AG10803 (cell line): Measurements from ENCODE around the gene KLB.
"Not testable (repeated sequence)": the region's sequence is repeated elsewhere in the genome, so short reads cannot be mapped to it uniquely, and the experiment has no call there.

Source experiments
- DNase-seq: peaks from one replicate; pipeline ENCODE4 v3.0.0; 2010; ENCODE audit warnings: low read depth
- H3K4me3 ChIP-seq: 2 replicates; pipeline ENCODE4 v1.5.1; 2011; ENCODE audit warnings: mild to moderate bottlenecking, low read length, control low read depth
- TF ChIP-seq, protein P1 (sequence below): conservative IDR thresholded peaks from 2 replicates; pipeline ENCODE4 v1.5.1; 2011; ENCODE audit warnings: mild to moderate bottlenecking, low read length, control low read depth, inconsistent platforms

The KLB gene

DNA sequence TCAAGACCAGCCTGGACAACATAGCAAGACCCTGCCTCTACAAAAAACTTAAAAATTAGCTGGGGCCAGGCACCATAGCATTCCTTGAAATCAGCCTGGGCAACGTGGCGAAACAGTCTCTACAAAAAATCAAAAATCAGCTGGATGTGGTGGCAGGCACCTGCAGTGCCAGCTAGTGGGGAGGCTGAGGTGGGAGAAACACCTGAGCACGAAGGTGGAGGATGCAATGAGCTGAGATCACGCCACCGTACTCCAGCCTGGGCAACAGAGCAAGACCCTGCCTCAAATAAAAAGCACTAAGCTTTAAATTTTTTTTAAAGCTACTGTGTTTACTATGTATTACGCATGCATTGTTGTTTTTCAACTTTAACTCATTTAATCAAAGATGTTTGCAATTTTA is 48.8 kb downstream of the KLB start:
- H3K4me3 ChIP-seq: no peak overlapping the region
- TF ChIP-seq, protein P1, sequence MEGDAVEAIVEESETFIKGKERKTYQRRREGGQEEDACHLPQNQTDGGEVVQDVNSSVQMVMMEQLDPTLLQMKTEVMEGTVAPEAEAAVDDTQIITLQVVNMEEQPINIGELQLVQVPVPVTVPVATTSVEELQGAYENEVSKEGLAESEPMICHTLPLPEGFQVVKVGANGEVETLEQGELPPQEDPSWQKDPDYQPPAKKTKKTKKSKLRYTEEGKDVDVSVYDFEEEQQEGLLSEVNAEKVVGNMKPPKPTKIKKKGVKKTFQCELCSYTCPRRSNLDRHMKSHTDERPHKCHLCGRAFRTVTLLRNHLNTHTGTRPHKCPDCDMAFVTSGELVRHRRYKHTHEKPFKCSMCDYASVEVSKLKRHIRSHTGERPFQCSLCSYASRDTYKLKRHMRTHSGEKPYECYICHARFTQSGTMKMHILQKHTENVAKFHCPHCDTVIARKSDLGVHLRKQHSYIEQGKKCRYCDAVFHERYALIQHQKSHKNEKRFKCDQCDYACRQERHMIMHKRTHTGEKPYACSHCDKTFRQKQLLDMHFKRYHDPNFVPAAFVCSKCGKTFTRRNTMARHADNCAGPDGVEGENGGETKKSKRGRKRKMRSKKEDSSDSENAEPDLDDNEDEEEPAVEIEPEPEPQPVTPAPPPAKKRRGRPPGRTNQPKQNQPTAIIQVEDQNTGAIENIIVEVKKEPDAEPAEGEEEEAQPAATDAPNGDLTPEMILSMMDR: no peak
- DNase-seq: no peak

DNA sequence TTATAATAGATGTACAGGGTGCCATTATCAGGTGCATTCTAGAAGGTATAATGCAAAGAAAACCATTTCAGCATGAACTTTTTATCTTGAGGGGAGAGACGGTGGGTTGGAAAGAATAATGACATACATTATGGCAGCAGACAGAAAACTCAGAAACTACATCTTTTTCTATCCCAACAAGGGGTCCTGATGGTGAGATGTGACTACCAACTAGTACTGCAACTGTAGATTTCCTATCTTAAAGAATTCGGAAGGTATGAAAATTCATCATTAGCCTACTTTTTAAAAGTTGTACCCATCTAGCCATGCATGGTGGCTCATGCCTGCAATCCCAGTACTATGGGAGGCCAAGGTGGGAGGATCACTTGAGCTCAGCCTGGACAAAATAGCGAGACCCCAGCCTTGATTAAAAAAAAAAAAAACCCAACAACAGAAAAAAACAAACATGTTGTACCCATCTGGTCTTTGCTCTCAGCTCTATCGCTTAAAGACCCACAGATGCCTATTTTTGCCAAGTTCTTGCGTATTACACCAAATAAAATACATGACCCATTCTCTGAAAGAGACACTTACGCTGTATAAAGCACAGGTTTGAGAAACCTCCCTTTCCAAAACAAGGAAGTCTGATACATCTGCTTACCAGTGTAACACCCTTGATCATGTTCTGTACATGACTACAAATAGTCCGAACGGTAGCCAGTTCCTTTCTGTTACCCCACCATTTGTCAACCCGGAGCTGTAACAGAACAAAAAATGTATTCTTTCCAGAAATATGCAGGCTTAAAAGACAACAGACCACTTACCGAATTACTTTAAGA is 50.4 kb downstream of the KLB start:
- TF ChIP-seq, protein P1: no peak
- no peak for DNase-seq
- H3K4me3 ChIP-seq: peak overlapping the region; percentile 89

DNA sequence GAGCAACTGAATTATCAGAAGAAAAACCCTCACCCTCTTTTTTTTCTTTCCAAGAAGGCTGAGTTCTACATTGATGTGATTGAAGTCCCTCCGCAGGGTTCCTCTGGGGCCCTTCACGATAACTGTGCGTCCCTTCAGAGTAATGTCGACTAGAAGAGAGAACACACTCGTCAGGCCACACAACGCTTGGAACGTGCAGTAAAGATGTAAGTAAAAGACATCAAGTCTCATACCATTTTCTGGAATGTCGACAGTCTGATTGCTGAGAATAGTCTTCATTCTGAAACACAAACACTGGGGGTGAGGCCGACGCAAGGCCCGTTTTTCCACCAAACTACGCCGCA is 51.4 kb downstream of the KLB start:
- H3K4me3 ChIP-seq: peak overlapping the region; percentile 89
- not testable (repeated sequence) for DNase-seq

DNA sequence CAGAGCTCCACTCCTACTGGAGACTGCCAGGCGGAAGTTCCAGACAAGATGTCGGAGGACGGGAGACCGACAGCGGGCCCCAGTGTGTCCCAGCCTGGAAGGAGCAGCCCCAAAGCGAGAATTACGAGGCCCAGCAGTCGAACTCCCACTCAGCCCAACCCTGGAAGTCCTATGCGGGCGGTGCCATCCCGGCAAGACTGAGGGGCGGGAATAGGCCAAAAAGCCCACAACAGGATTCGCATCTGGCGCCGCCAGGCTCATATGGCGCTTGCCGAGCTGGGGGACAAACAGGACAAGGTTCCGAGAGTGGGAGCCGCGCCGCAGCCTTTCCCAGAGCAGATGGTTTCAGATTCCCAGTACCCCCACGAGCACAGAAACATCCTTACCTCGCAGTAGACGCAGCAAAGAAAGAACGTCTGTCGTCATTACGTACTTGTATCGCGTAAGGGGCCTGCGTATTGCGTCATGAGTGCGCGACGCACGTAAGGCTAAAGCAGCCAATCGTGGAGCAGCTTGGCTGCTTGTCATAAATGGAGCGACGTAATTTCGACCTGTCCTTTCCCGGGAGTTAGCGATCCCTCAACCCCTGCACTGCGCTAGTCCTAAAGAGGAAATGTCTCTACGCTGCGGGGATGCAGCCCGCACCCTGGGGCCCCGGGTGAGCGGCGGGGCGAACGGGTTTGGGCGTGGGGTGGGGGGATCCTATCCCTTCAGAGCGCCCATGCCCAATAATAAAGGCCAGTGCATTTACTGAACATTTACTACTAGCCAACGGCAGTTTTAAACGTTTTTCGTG is 52.0 kb downstream of the KLB start, which contains the start of the genes LIAS and RPL9:
Gene LIAS, plus strand, starts transcription at position 552 of the 796 bp plus-strand sequence. Its CDS starts 62 bp downstream, at position 614.
Gene RPL9, minus strand, starts transcription at position 418 of the 796 bp plus-strand sequence. CDS start 483 bp downstream, outside the sequence.
- H3K4me3 ChIP-seq: peak within 1 kb of the TSS; percentile 89
- TF ChIP-seq, protein P1: no peak
- DNase-seq: peak; percentile 100

DNA sequence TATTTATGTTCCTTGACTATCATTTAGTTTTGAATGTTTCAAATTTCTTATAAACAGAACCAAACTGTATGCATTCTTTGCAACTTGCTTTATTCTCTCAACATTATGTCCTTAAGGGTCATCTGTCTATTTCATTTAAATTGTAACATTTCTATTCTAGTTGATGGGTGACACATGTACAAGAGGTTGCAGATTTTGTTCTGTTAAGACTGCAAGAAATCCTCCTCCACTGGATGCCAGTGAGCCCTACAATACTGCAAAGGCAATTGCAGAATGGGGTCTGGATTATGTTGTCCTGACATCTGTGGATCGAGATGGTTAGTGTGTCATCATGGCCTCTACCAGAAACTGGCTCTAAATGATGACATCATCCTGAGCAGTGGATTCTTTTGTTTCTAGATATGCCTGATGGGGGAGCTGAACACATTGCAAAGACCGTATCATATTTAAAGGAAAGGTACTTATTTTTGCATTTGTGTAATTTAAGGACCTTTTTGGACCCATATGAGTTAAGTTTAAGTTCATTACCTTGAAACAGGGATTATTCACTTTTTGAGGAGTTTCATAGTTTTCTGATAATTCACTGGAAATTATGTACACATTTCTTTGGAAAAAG is 58.3 kb downstream of the KLB start:
- DNase-seq: peak; percentile 74
- H3K4me3 ChIP-seq: no peak overlapping the region
- TF ChIP-seq, protein P1: peak; percentile 36; the same call in 1 of the 2 replicates

DNA sequence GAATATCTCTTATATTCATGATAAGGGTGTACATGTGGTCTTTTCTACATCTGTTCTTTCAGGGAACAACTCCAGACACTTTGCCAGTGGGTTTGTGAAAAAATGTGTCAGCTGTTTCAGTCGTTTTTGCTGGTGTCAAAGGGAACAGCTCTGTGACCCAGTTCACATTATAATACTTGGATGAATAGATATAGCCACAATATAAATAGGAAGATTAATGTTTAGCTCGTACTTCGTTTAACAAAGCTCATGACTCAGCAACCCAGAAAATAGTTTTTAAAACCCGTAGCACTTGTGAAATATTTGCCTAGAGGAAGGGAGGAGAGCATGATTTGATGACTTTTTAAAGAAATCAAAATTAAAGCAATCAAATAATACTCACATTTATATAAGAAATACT is 60.0 kb downstream of the KLB start:
- H3K4me3 ChIP-seq: no peak overlapping the region
- TF ChIP-seq, protein P1: no peak
- DNase-seq: no peak

DNA sequence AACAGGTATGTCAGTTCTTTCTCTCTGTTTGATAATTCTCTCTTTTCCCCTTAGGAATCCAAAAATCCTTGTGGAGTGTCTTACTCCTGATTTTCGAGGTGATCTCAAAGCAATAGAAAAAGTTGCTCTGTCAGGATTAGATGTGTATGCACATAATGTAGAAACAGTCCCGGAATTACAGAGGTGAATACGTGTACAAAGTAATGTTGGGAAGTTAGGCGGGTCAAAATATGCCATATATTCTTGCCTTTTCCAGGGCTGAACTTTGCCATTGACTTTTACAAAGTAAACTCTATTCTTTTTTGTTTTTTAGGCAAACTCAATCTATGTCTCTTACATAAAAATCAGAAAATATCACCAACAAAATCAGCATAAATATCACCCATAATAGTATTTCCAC is 60.7 kb downstream of the KLB start:
- DNase-seq: no peak
- TF ChIP-seq, protein P1: no peak
- no peak overlapping the region for H3K4me3 ChIP-seq
